Thoracic aorta (tissue), 2 donors: ENCODE data around the gene STAM. TPM values are rescaled to one million over a fixed set of nuclear protein-coding genes. Genes with fewer than 3 reads are reported as not detected.

Experiments
- ATAC-seq: fragments of 150-250 bp; one replicate; pipeline ENCODE4 v1.8.0; 2017; ENCODE audit warnings: low read depth; ENCODE audit not compliant: insufficient number of reproducible peaks, low FRiP score
- DNase-seq: peaks from one replicate; pipeline ENCODE4 v3.0.0-alpha.2; 2020; ENCODE audit warnings: low spot score
- H3K27ac ChIP-seq, 2 donors: fragments of 200-600 bp; sonication (generic); 1 replicate in 1 of 2; 2 replicates in 1 of 2; pipeline ENCODE4 v1.5.1; 2016; ENCODE audit warnings: mild to moderate bottlenecking in 2 of 2, moderate library complexity in 2 of 2
- H3K27me3 ChIP-seq: fragments of 200-600 bp; sonication (generic); replicated peaks from 2 replicates; pipeline ENCODE4 v1.6.0; 2016; ENCODE audit warnings: mild to moderate bottlenecking; ENCODE audit not compliant: insufficient read depth
- H3K36me3 ChIP-seq: fragments of 200-600 bp; sonication (generic); one replicate; pipeline ENCODE4 v1.5.1; 2016
- H3K4me1 ChIP-seq, 2 donors: fragments of 200-600 bp; sonication (generic); 1 replicate in 1 of 2; 2 replicates in 1 of 2; pipeline versions ENCODE4 v1.5.1 to v1.6.0; 2016; ENCODE audit warnings: low read depth in 2 of 2, mild to moderate bottlenecking in 1 of 2; ENCODE audit not compliant: control insufficient read depth in 1 of 2
- H3K4me3 ChIP-seq: fragments of 200-600 bp; sonication (generic); 2 replicates; pipeline ENCODE4 v1.5.1; 2016; ENCODE audit warnings: mild to moderate bottlenecking
- H3K9me3 ChIP-seq: fragments of 200-600 bp; sonication (generic); 2 replicates; pipeline ENCODE4 v1.5.1; 2016
- CTCF ChIP-seq: fragments of 200-600 bp; sonication (generic); IDR thresholded peaks from one replicate; pipeline ENCODE4 v1.5.1; 2019; ENCODE audit warnings: antibody characterized with exemption
- total RNA-seq, 2 donors: library from RNA; depleted of rRNA; stranded (reverse); fragments of >200 nt; gene quantifications; one replicate each; pipeline versions ENCODE4 v1.1.0 to v1.2.3, GENCODE V29; 2016

Gene STAM
- total RNA-seq, 2 donors from 2014 or later = 26.1 to 28.4 TPM

GRCh38 chr10:17650416-17650815, 6.5 kb downstream of the STAM start:
- Histone ChIP-seq H3K9me3 (no peaks in the 10 kb centered on the region), H3K36me3 (no peaks in the 10 kb centered on the region), H3K27me3 (no peaks in the 10 kb centered on the region), H3K4me3 (no peak overlapping the region), H3K4me1 (peaks cover 49 to 79% of the 10 kb centered on the region in 2 donors), H3K27ac (peak overlapping the region; percentile 15 to 68)
- DNase-seq = no peak
- TF ChIP-seq CTCF = no peak
- no peak for ATAC-seq

- no peak for ATAC-seq
- H3K27me3 ChIP-seq = no peaks in the 10 kb centered on the region
- H3K4me1 ChIP-seq = peaks cover 36 to 67% of the 10 kb centered on the region in 2 donors
These were observed 7.9 kb downstream of the STAM start for GRCh38 chr10:17651896-17652295.

GRCh38 chr10:17652585-17652984, 8.6 kb downstream of the STAM start:
- no peaks in the 10 kb centered on the region for H3K27me3 ChIP-seq
- H3K4me1 ChIP-seq = peaks cover 29 to 62% of the 10 kb centered on the region in 2 donors
- no peaks in the 10 kb centered on the region for H3K36me3 ChIP-seq
- H3K4me3 ChIP-seq = no peak overlapping the region
- peak overlapping the region in 1 of 2 donors; percentile 68 for H3K27ac ChIP-seq
- TF ChIP-seq CTCF = no peak
- DNase-seq = no peak
- H3K9me3 ChIP-seq = no peaks in the 10 kb centered on the region
- no peak for ATAC-seq

More at GRCh38 chr10:17651896-17652295, 7.9 kb downstream of the STAM start:
- no peak for TF ChIP-seq CTCF
- DNase-seq = no peak
- Histone ChIP-seq H3K9me3 (no peaks in the 10 kb centered on the region), H3K36me3 (no peaks in the 10 kb centered on the region), H3K27ac (peak overlapping the region; percentile 33 to 68), H3K4me3 (peak overlapping the region; percentile 8)

- no peak overlapping the region for H3K4me3 ChIP-seq
These were observed 11.1 kb downstream of the STAM start for GRCh38 chr10:17655009-17655408.

GRCh38 chr10:17655567-17656146, 11.7 kb downstream of the STAM start:
- Histone ChIP-seq H3K36me3 (no peaks in the 10 kb centered on the region), H3K9me3 (no peaks in the 10 kb centered on the region), H3K27ac (no peak overlapping the region), H3K4me1 (peaks cover 16 to 31% of the 10 kb centered on the region in 2 donors), H3K4me3 (no peak overlapping the region), H3K27me3 (no peaks in the 10 kb centered on the region)
- DNase-seq (no peak), ATAC-seq (no peak)
- no peak for TF ChIP-seq CTCF

More at GRCh38 chr10:17655009-17655408, 11.1 kb downstream of the STAM start:
- DNase-seq (no peak), ATAC-seq (no peak)
- Histone ChIP-seq H3K9me3 (no peaks in the 10 kb centered on the region), H3K4me1 (peaks cover 16 to 37% of the 10 kb centered on the region in 2 donors), H3K27me3 (no peaks in the 10 kb centered on the region), H3K36me3 (no peaks in the 10 kb centered on the region), H3K27ac (no peak overlapping the region)
- TF ChIP-seq CTCF = no peak
